ENCODE data around the gene AGAP1.

DNA sequence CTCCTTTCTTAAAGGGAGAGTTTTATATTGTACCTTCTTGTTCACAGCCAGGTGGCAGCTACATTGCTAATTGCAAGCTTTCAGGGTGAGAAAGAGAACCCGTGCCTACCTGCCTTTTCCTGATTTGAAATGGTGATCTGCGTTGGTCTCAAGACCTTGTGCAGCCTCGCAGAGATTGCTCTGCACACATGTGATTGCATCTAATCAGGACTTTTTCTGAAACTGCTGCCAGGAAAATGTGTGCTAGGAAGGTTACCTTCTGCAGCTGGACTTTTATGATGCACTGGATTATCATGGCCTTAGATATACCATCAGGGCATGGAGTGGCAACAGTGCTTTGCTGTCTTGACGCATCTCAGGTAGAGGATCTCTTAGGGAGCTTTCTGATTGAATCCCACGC, 45.1 kb downstream of the AGAP1 start:
- TF ChIP-seq, protein P1, sequence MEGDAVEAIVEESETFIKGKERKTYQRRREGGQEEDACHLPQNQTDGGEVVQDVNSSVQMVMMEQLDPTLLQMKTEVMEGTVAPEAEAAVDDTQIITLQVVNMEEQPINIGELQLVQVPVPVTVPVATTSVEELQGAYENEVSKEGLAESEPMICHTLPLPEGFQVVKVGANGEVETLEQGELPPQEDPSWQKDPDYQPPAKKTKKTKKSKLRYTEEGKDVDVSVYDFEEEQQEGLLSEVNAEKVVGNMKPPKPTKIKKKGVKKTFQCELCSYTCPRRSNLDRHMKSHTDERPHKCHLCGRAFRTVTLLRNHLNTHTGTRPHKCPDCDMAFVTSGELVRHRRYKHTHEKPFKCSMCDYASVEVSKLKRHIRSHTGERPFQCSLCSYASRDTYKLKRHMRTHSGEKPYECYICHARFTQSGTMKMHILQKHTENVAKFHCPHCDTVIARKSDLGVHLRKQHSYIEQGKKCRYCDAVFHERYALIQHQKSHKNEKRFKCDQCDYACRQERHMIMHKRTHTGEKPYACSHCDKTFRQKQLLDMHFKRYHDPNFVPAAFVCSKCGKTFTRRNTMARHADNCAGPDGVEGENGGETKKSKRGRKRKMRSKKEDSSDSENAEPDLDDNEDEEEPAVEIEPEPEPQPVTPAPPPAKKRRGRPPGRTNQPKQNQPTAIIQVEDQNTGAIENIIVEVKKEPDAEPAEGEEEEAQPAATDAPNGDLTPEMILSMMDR (IDR thresholded peaks at IDR 0.05; ENCODE audit: low read depth, low read length, missing input control): no peak
- TF ChIP-seq SP1 (IDR thresholded peaks at IDR 0.05) (no peak), TAF1 (conservative IDR thresholded peaks at IDR 0.05) (no peak), RAD21 (IDR thresholded peaks at IDR 0.05) (no peak), EGR1 (IDR thresholded peaks at IDR 0.05; ENCODE audit: low read depth in 2 of 2) (no peak), HNF4G (IDR thresholded peaks at IDR 0.05) (no peak), RXRA (IDR thresholded peaks at IDR 0.05) (no peak), YY1 (IDR thresholded peaks at IDR 0.05) (no peak)
- TF ChIP-seq, protein P2, sequence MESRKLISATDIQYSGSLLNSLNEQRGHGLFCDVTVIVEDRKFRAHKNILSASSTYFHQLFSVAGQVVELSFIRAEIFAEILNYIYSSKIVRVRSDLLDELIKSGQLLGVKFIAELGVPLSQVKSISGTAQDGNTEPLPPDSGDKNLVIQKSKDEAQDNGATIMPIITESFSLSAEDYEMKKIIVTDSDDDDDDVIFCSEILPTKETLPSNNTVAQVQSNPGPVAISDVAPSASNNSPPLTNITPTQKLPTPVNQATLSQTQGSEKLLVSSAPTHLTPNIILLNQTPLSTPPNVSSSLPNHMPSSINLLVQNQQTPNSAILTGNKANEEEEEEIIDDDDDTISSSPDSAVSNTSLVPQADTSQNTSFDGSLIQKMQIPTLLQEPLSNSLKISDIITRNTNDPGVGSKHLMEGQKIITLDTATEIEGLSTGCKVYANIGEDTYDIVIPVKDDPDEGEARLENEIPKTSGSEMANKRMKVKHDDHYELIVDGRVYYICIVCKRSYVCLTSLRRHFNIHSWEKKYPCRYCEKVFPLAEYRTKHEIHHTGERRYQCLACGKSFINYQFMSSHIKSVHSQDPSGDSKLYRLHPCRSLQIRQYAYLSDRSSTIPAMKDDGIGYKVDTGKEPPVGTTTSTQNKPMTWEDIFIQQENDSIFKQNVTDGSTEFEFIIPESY (IDR thresholded peaks at IDR 0.05): no peak
- TF ChIP-seq, protein P3, sequence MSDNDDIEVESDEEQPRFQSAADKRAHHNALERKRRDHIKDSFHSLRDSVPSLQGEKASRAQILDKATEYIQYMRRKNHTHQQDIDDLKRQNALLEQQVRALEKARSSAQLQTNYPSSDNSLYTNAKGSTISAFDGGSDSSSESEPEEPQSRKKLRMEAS (IDR thresholded peaks at IDR 0.05): no peak

Measured in liver (tissue), 3 donors.